Measurements from ENCODE around the gene GNB1L.

DNA sequence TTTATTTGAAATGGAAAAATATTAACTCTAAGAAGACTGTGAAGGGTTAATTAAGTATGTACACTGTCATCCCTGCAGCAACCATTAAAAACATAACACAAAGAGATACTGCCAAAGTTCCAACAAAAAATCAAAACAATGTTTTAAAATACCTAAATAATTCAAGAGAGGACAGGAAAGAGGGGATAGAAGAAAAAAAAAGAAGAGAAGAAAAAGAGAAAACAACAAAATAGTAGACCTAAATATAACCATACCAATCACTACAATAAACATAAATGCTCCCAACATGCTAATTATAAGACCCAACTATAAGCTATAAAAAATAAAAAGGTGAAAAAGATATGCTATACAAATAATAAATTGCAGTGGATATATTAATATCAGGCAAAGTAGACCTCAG lies 20.1 kb downstream of the GNB1L start:
- no peak for TF ChIP-seq EZH2 (IDR thresholded peaks at IDR 0.05; ENCODE audit: borderline replicate concordance, low read length)
- TF ChIP-seq, protein P1, sequence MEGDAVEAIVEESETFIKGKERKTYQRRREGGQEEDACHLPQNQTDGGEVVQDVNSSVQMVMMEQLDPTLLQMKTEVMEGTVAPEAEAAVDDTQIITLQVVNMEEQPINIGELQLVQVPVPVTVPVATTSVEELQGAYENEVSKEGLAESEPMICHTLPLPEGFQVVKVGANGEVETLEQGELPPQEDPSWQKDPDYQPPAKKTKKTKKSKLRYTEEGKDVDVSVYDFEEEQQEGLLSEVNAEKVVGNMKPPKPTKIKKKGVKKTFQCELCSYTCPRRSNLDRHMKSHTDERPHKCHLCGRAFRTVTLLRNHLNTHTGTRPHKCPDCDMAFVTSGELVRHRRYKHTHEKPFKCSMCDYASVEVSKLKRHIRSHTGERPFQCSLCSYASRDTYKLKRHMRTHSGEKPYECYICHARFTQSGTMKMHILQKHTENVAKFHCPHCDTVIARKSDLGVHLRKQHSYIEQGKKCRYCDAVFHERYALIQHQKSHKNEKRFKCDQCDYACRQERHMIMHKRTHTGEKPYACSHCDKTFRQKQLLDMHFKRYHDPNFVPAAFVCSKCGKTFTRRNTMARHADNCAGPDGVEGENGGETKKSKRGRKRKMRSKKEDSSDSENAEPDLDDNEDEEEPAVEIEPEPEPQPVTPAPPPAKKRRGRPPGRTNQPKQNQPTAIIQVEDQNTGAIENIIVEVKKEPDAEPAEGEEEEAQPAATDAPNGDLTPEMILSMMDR (conservative IDR thresholded peaks at IDR 0.05 in 1 of 2, IDR thresholded peaks at IDR 0.05 in 1 of 2; ENCODE audit: extremely low read depth in 1 of 2, insufficient read depth in 1 of 2, low read depth in 1 of 2, low read length in 2 of 2): no peak
